Measurements from ENCODE around the gene SLC35B2. TPM values are rescaled to one million over a fixed set of nuclear protein-coding genes. Genes with fewer than 3 reads are reported as not detected.
A peak's percentile ranks its signal among the peaks of the same experiment; 100 is the strongest.

SLC35B2 gene
- total and polyA plus RNA-seq, 9 donors: 19.7 to 41.0 (median 27.1) TPM

- H3K27me3 ChIP-seq: no peaks in the 10 kb centered on the region
- peak; percentile 84 to 92 (median 89) for DNase-seq
- 7 to 38% (median 20%) methylated on average over 4 of the region's 4 CpGs for WGBS, 3 donors
- H3K9me3 ChIP-seq: no peaks in the 10 kb centered on the region
- TF ChIP-seq CTCF (IDR thresholded peaks at IDR 0.05) (peak; percentile 50 to 69 (median 66)), POLR2A (IDR thresholded peaks at IDR 0.05) (no peak)
- no peaks in the 10 kb centered on the region for H3K36me3 ChIP-seq
- peaks cover 29% of the 10 kb centered on the region for H3K4me1 ChIP-seq (ENCODE audit: insufficient read depth)
- no peak overlapping the region for H3K4me3 ChIP-seq
- intact Hi-C loops (cut with DNase I): no loop called here
- H3K27ac ChIP-seq: peak overlapping the region; percentile 60 to 72
Measured at GRCh38 chr6:44221291-44221960, 35.9 kb downstream of the SLC35B2 start.

DNA sequence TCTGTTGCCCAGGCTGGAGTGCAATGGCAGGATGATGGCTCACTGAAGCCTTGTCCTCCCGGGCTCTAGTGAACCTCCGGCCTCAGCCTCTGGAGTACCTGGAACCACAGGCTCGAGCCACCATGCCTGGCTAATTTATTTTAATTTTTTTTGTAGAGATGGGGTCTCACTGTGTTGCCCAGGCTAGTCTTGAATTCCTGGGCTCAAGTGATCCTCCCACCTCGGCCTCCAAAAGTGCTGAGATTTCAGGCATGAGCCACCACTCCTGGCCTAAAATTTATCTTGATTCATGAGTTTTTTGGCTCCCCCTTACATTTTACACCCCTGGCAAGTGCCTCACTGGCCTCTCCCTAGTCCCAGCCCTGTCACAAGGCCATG lies 36.4 kb downstream of the SLC35B2 start:
- WGBS, 3 donors: 86 to 92% (median 90%) methylated on average over 4 of the region's 4 CpGs
- H3K4me1 ChIP-seq (ENCODE audit: insufficient read depth): peaks cover 24% of the 10 kb centered on the region
- H3K27me3 ChIP-seq: no peaks in the 10 kb centered on the region
- no peaks in the 10 kb centered on the region for H3K9me3 ChIP-seq
- no peaks in the 10 kb centered on the region for H3K36me3 ChIP-seq
- intact Hi-C loops (cut with DNase I): no loop called here
- no peak overlapping the region for H3K4me3 ChIP-seq
- peak overlapping the region in 1 of 2 donors; percentile 60 for H3K27ac ChIP-seq
- no peak for TF ChIP-seq POLR2A (IDR thresholded peaks at IDR 0.05)
- no peak for TF ChIP-seq CTCF (IDR thresholded peaks at IDR 0.05)
- TF ChIP-seq EP300 (IDR thresholded peaks at IDR 0.05): no peak
- DNase-seq: no peak

DNA sequence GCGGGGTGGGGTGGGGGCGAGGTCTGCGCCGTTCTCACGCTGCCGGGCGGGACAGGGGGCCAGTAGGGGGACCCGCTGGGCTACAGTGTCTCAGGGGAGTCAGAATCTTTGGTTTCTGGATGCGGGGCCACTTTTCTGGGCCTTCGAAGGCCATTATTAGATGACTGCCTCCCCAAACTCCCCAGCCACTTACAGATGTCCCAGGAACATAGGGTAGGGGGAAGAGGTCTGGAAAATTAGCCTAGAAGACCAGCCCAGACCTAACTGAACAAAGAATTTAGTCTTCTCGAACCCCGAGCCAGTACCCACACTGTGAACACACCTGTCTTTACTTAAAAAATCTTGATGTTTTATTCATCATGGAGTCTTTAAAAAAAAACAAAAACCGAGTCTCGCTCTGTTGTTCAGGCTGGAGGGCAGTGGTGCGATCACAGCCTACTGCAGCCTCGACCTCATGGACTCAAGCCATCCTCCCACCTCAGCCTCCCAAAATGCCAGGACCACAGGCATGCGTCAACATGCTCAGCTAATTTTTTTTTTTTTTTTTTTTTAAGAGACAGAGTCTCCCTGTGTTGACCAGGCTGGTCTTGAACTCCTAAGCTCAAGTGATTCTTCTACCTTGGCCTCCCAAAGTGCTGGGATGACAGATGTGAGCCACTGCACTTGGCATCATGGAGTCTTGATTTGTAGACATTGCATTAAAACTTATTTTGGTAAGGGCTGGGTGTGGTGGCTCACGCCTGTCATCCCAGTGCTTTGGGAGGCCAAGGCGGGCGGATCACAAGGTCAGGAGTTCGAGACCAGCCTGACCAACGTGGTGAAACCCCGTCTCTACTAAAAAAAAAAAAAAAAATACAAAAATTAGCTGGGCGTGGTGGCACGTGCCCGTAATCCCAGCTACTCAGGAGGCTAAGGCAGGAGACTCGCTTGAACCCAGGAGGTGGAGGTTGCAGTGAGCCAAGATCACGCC lies 37.2 kb downstream of the SLC35B2 start:
- DNase-seq: no peak
- peak overlapping the region; percentile 53 for H3K4me3 ChIP-seq
- peak overlapping the region; percentile 46 to 79 for H3K27ac ChIP-seq
- H3K4me1 ChIP-seq (ENCODE audit: insufficient read depth): peaks cover 24% of the 10 kb centered on the region
- H3K27me3 ChIP-seq: no peaks in the 10 kb centered on the region
- no peak for TF ChIP-seq CTCF (IDR thresholded peaks at IDR 0.05)
- TF ChIP-seq POLR2A (IDR thresholded peaks at IDR 0.05): no peak
- no peak for TF ChIP-seq EP300 (IDR thresholded peaks at IDR 0.05)
- intact Hi-C loops (cut with DNase I): no loop called here
- H3K36me3 ChIP-seq: no peaks in the 10 kb centered on the region
- H3K9me3 ChIP-seq: no peaks in the 10 kb centered on the region
- WGBS, 3 donors: 48 to 62% (median 54%) methylated on average over 25 to 28 of the region's 28 CpGs

DNA sequence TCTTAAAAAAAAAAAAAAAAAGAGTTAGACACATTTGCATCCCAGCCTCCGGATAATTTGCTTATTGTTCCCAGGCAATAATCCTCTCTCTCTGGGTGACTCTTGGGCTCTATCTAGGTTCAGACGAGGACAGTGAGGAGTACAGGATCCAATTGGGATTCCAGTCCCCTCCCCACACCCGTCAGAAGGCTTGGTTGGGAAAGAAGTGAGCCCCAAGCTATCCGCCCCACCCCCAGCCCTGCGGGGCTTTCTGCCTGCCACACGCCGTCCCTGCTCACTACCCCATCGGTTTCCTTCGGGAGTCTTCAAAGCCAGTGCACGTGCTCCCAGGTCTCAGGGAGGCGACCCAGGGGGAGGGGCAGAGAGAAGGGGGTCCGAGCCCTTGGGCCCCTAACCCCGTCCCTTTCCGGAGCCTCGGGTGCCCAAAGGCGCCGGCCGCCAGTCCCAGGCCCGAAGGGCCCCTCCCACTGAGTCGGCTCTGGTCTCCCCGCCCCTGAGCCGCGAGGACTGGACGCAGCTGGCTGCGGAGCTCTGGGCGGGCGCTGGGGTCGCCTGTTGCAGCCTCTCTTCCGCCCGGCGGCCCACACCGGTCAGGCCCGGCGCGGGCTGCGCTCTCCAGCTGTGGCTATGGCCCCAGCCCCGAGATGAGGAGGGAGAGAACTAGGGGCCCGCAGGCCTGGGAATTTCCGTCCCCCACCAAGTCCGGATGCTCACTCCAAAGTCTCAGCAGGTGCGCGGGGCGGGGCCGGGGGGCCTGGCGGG lies 38.1 kb downstream of the SLC35B2 start:
- intact Hi-C loops (cut with DNase I): no loop called here
- Histone ChIP-seq H3K27me3 (no peaks in the 10 kb centered on the region), H3K4me3 (peak overlapping the region; percentile 53), H3K36me3 (no peaks in the 10 kb centered on the region), H3K4me1 (ENCODE audit: insufficient read depth) (peaks cover 22% of the 10 kb centered on the region), H3K27ac (peak overlapping the region; percentile 46 to 79), H3K9me3 (no peaks in the 10 kb centered on the region)
- DNase-seq: peak; percentile 85 to 88 (median 87)
- 0 to 1% (median 1%) methylated on average over 21 to 45 of the region's 45 CpGs for WGBS, 3 donors
- TF ChIP-seq CTCF (IDR thresholded peaks at IDR 0.05) (no peak), POLR2A (IDR thresholded peaks at IDR 0.05) (peak; percentile 57)

Measured in ovary (tissue), 9 donors.